HG03442 (cell line): ENCODE results near the gene HERPUD1.
"Not testable (repeated sequence)": the region's sequence is repeated elsewhere in the genome, so short reads cannot be mapped to it uniquely, and the experiment has no call there.

Experiments
- ATAC-seq: cut with Tn5 transposase; IDR thresholded peaks from one replicate; pipeline ENCODE4 v1.9.1; 2021; ENCODE audit warnings: mild to moderate bottlenecking, moderate library complexity; ENCODE audit not compliant: unreplicated experiment

HERPUD1 gene

DNA sequence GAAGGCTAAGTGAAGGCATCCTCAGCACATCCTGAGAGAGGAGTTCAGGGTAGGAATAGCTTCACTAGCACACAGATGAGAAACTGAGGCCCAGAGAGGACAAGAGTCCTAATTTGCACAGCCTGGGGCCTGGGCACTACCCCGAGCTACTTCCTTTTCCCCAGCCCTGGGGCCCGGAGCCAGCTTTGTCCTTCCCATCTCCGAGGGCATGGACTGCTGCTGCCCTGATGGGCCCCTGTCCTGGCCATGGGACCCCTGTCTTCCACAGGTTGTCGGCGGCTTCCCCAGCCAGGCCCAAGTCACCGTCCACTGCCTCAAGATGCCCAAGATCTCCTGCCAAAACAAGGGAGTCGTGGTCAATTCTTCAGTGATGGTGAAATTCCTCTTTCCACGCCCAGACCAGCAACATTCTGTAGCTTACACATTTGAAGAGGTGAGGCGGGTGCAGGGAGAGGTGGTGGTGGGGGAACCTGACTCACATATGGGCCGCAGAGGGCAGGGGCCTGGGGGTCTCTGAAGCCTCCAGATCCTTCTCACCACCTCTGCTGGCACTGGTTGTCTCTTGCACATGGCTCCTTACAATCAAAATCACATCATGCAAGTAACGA, 46.0 kb downstream of the HERPUD1 start:
- no peak for ATAC-seq

DNA sequence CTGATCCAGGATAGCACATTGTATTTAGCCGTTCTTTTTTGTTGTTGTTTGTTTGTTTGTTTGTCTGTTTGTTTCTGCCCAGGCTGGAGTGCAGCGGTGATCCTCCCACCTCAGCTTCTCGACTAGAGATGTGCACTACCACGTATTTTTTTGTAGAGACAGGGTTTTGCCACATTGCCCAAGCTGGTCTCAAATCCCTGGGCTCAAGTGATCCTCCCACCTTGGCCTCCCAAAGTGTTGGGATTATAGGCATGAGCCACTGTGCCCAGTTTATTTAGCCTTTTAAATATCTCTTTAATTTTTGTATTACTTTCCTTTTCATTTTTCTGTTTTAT, 48.2 kb downstream of the HERPUD1 start:
- no peak for ATAC-seq

DNA sequence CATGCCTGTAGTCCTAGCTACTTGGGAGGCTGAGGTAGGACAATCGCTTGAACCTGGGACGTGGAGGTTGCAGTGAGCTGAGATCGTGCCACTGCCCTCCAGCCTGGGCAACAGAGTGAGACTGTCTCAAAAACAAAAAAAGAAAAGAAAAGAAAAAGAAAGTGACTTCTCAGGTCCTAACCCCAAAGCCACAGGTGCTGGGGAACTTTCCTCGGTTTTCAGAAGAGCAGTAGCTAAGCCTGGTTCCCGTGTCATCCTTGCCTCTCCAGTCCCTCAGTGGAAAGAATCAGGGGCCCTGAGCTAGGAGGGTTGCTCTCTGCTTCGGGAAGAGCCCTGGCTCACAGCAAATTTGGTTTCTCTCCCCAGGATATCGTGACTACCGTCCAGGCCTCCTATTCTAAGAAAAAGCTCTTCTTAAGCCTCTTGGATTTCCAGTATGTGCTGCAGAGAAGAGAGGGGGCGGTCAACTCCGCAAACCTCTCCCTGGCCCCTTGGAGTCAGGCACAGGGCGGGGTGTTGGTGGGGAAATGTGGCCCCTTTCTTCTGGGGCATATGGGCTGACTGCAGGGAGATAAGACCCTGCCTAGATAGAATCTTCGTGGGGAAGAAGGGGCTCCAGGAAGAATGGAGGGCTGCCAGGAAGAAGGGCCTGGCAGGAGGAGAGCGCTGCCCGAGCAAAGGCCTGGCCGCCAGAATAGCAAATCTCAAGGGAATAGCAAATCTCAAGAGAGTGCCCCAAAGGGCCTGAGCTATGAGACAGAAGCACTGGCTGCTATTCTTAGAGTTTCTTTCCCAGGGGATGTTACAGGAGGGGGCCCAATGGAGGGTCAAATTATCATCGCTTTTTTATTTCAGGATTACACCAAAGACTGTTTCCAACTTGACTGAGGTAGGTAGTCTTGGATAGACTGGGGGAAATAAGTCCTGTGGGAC, 49.1 kb downstream of the HERPUD1 start:
- ATAC-seq: peak; percentile 39

- no peak for ATAC-seq
These were observed 49.9 kb downstream of the HERPUD1 start for GRCh38 chr16:56981729-56982271.

DNA sequence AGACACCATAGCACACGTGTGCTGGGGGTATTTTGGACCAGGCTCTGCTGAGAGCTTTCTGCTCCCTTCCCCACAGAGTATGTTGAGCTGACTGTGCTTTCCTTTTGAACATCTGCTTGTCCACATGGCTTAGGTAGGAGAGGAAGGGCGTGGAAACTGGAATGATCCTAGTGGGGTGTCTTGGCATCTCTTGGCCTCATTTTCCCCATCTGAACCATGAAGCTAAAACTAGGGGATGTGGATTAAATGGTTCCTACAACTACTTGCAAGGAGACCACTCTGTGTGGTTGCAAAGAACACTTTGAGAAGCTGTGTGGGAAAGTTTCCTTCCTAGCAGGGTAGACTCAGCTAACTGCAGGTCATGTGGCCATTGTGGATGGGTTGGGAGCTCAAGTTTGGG, 50.8 kb downstream of the HERPUD1 start:
- no peak for ATAC-seq

GRCh38 chr16:56983211-56983751, 51.3 kb downstream of the HERPUD1 start:
- ATAC-seq: no peak

- no peak for ATAC-seq
These were observed 52.7 kb downstream of the HERPUD1 start for GRCh38 chr16:56984639-56985038.

- no peak for ATAC-seq
These were observed 53.5 kb downstream of the HERPUD1 start for GRCh38 chr16:56985288-56985961.

GRCh38 chr16:56985962-56986360, 54.0 kb downstream of the HERPUD1 start:
- no peak for ATAC-seq

- no peak for ATAC-seq
These were observed 54.4 kb downstream of the HERPUD1 start for GRCh38 chr16:56986361-56986760.

GRCh38 chr16:56986908-56987307, 55.0 kb downstream of the HERPUD1 start:
- ATAC-seq: not testable (repeated sequence)

- no peak for ATAC-seq
These were observed 55.8 kb downstream of the HERPUD1 start for GRCh38 chr16:56987692-56988091.

DNA sequence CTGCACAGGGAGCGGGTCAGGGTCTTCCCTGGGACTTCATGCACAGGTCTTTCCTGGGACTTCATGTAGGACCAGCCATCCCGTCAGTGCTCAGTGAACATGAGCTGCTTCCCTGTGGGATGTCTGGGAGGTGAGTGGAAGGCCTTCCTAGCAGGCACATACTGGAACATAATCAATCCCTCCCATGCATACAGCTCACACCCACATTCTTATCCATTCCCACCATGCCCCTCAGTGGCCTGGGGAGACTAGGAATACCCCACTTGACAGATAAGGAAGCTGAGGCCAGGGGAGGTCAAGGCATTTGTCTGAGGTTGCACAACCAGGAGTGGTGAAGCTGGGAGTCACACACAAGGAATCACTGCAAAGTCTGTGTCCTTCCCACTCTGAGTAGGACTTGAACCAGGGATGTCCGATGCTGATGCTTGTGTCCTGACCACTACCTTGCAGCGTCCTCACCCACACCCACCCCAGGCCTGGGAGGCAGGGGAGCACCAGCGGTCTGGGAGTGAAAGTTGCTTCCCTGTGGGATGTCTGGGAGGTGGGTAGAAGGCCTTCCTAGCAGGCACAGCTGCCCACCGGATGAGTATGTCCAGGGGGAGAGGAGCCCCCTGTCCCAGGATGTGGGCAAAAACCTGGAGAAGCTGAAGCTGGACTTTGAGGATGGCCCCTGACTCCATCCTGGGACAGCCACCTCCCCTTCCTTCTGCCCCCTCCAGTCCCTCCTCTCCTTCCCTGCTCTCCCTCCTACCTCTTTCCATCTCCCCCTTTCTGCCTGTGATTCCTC, 56.4 kb downstream of the HERPUD1 start:
- ATAC-seq: no peak

- peak; percentile 71 for ATAC-seq
These were observed 57.3 kb downstream of the HERPUD1 start, which contains the start of gene NLRC5 for GRCh38 chr16:56988948-56989945. TSS of gene NLRC5 (plus strand) at chr16:56989557. CDS start at chr16:57020713, 31,156 bp downstream.

- ATAC-seq: no peak
These were observed 58.0 kb downstream of the HERPUD1 start for GRCh38 chr16:56989988-56990387.

- ATAC-seq: no peak
These were observed 58.7 kb downstream of the HERPUD1 start for GRCh38 chr16:56990407-56991286.

GRCh38 chr16:56992431-56992830, 60.5 kb downstream of the HERPUD1 start:
- not testable (repeated sequence) for ATAC-seq

DNA sequence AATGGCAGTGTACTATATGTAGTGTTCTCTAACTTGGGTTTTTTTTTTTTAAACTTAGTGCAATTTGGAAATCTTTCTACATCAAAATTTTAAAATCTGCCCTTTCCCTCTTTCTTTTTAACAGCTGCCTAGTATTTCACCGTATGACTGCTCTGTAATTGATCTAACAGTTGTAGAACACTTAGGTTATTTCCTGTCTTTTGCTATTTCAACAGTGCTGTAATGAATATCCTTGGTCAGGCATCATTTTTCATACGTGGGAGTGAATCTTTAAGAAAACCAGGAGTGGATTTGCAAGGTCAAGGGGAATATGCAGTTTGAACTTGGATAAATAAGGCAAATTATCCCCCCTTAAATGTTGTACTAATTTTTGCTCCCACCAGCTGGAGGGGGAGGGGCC, 61.3 kb downstream of the HERPUD1 start:
- no peak for ATAC-seq
